Heart left ventricle (tissue), 16 donors: ENCODE data around the gene CCDC92. TPM values are rescaled to one million over a fixed set of nuclear protein-coding genes. Genes with fewer than 3 reads are reported as not detected.

Source experiments
- ATAC-seq, 4 donors: fragments of 200-7000 bp; cut with Tn5 transposase; one replicate each; pipeline ENCODE4 v1.9.1; 2020 to 2022; ENCODE audit warnings: moderate library complexity in 4 of 4, mild to moderate bottlenecking in 3 of 4, moderate number of reproducible peaks in 1 of 4
- DNase-seq, 5 donors: peaks; one replicate each; pipeline ENCODE4 v3.0.0-alpha.2; 2020
- H3K27ac ChIP-seq, 12 donors: fragments of 200-600 bp; sonication (generic) in 4 of 12; one replicate each; pipeline versions ENCODE4 v1.5.0 to v1.8.0; 2016 to 2022; ENCODE audit warnings: mild to moderate bottlenecking in 2 of 12
- H3K27me3 ChIP-seq, 9 donors: fragments of 200-600 bp; sonication (generic) in 2 of 9; one replicate each; pipeline versions ENCODE4 v1.5.1 to v1.8.0; 2016 to 2022; ENCODE audit warnings: mild to moderate bottlenecking in 3 of 9
- H3K36me3 ChIP-seq, 9 donors: fragments of 200-600 bp; sonication (generic) in 2 of 9; one replicate each; pipeline versions ENCODE4 v1.5.0 to v1.8.0; 2018 to 2022; ENCODE audit warnings: mild to moderate bottlenecking in 2 of 9
- H3K4me1 ChIP-seq, 12 donors: fragments of 200-600 bp; sonication (generic) in 4 of 12; one replicate each; pipeline versions ENCODE4 v1.5.0 to v1.8.0; 2016 to 2022; ENCODE audit warnings: mild to moderate bottlenecking in 3 of 12
- H3K4me3 ChIP-seq, 12 donors: fragments of 200-600 bp; sonication (generic) in 4 of 12; one replicate each; pipeline versions ENCODE4 v1.5.0 to v1.8.0; 2017 to 2022; ENCODE audit warnings: mild to moderate bottlenecking in 9 of 12, moderate library complexity in 4 of 12
- H3K9me3 ChIP-seq, 12 donors: fragments of 200-600 bp; sonication (generic) in 4 of 12; one replicate each; pipeline versions ENCODE4 v1.5.0 to v1.8.0; 2016 to 2022; ENCODE audit warnings: mild to moderate bottlenecking in 1 of 12
- POLR2A ChIP-seq, 2 donors: fragments of 450-650 bp; IDR thresholded peaks; one replicate each; pipeline ENCODE4 v1.6.1; 2017; ENCODE audit warnings: antibody characterized with exemption in 2 of 2, mild to moderate bottlenecking in 2 of 2, moderate library complexity in 2 of 2
- WGBS, 4 donors: extraction: QIAGEN DNeasy Blood & Tissue Kit in 2 of 4; methylation state at CpG; one replicate each; pipeline versions ENCODE4 v1.1.5 to v1.1.7; 2013 to 2018; 5-methylcytosine and 5-hydroxymethylcytosine counted together
- intact Hi-C, 10 donors: fragments of 100-400 bp; cut with DNase I; formaldehyde crosslinking; loops; one replicate each; pipeline versions ENCODE4 v1.11.1 to v1.14.2; 2022
- polyA plus RNA-seq, 2 donors: library from polyadenylated mRNA; stranded (reverse); fragments of 200-250 nt; gene quantifications; one replicate each; pipeline ENCODE4 v1.2.3, GENCODE V29; 2013
- total RNA-seq, 9 donors: library from RNA; depleted of rRNA in 2 of 9; stranded (reverse); fragments of >200 nt in 2 of 9; fragmentation: NEBNext Ultra II Directional in 3 of 9; extraction: Animal tissue kit (Norgen Biotek cat#: 25700) in 3 of 9; gene quantifications; one replicate each; pipeline versions ENCODE4 v1.1.0 to v1.2.4, GENCODE V29; 2016 to 2023
- TF ChIP-seq, protein P1 (sequence below), 12 donors: fragments of 200-600 bp; sonication (generic) in 4 of 12; IDR thresholded peaks; one replicate each; pipeline versions ENCODE4 v1.5.0 to v1.8.0; 2018 to 2022; ENCODE audit warnings: antibody characterized with exemption in 12 of 12, mild to moderate bottlenecking in 5 of 12
- donor health status: ischemic (EF 13 %, LVEDD 7.1; RV severe dilation, severe dysfunction).
- donor health status: healthy with polysubstance abuse.
- donor health status: DM: no; HTN: yes; CAD: no.
- donor health status: DM: no; HTN: no; CAD: no.
- donor health status: ischemic (EF 25% LVEDD 6.9; RV normal size, moderate dysfunction).
- donor health status: ischemic (EF 25% LVEDD 5.7; RV mildly dilated, moderate dysfunction).
- donor health status: healthy.
- donor health status: DM: yes; HTN: yes; CAD: no.
- donor health status: ischemic (EF 35%, LVEDD 5.7; RV mildly dilated, moderate dysfunction).
- donor health status: nonischemic (EF 11% LVEDD 7.7; RV severe dilation, severe dysfunction).
- donor health status: DM: yes; HTN: yes; CAD: no.
- donor health status: PGD.
- donor health status: ischemic (EF 29% LVEDD 5.4; RV normal size, mild dysfunction).
- donor health status: nonischemic (EF 23%, LVEDD 6.1; RV moderate dilation, normal function).

Gene CCDC92
- total and polyA plus RNA-seq, 11 donors, result 37.8 to 86.1 (median 58.1) TPM

GRCh38 chr12:123934829-123935228 is 37.8 kb downstream of the CCDC92 start:
- Histone ChIP-seq H3K27ac (no peak overlapping the region), H3K36me3 (peaks cover 0 to 41% (median 27%) of the 10 kb centered on the region in 9 donors), H3K9me3 (no peaks in the 10 kb centered on the region), H3K4me1 (peaks cover 0 to 17% (median 0%) of the 10 kb centered on the region in 12 donors), H3K4me3 (no peak overlapping the region), H3K27me3 (no peaks in the 10 kb centered on the region)
- 77 to 84% (median 82%) methylated on average over 9 of the region's 9 CpGs for WGBS, 4 donors
- TF ChIP-seq POLR2A (IDR thresholded peaks at IDR 0.05), result no peak
- TF ChIP-seq, protein P1, sequence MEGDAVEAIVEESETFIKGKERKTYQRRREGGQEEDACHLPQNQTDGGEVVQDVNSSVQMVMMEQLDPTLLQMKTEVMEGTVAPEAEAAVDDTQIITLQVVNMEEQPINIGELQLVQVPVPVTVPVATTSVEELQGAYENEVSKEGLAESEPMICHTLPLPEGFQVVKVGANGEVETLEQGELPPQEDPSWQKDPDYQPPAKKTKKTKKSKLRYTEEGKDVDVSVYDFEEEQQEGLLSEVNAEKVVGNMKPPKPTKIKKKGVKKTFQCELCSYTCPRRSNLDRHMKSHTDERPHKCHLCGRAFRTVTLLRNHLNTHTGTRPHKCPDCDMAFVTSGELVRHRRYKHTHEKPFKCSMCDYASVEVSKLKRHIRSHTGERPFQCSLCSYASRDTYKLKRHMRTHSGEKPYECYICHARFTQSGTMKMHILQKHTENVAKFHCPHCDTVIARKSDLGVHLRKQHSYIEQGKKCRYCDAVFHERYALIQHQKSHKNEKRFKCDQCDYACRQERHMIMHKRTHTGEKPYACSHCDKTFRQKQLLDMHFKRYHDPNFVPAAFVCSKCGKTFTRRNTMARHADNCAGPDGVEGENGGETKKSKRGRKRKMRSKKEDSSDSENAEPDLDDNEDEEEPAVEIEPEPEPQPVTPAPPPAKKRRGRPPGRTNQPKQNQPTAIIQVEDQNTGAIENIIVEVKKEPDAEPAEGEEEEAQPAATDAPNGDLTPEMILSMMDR (IDR thresholded peaks at IDR 0.05), result no peak
- intact Hi-C loops, result no loop called here
- DNase-seq (no peak), ATAC-seq (no peak)

GRCh38 chr12:123934016-123934620 is 38.5 kb downstream of the CCDC92 start:
- peaks cover 0 to 34% (median 20%) of the 10 kb centered on the region in 9 donors for H3K36me3 ChIP-seq

GRCh38 chr12:123933214-123933613 is 39.4 kb downstream of the CCDC92 start:
- H3K4me1 ChIP-seq, result peaks cover 0 to 10% (median 0%) of the 10 kb centered on the region in 12 donors
- TF ChIP-seq, protein P1 (IDR thresholded peaks at IDR 0.05), result no peak
- no peak for TF ChIP-seq POLR2A (IDR thresholded peaks at IDR 0.05)
- ATAC-seq (no peak), DNase-seq (no peak)
- no peaks in the 10 kb centered on the region for H3K27me3 ChIP-seq
- peaks cover 0 to 32% (median 19%) of the 10 kb centered on the region in 9 donors for H3K36me3 ChIP-seq
- 93 to 96% (median 94%) methylated on average over 14 of the region's 14 CpGs for WGBS, 4 donors
- H3K4me3 ChIP-seq, result no peak overlapping the region
- no peak overlapping the region for H3K27ac ChIP-seq
- intact Hi-C loops, result no loop called here
- H3K9me3 ChIP-seq, result no peaks in the 10 kb centered on the region

More at GRCh38 chr12:123934016-123934620, 38.5 kb downstream of the CCDC92 start:
- DNase-seq (no peak), ATAC-seq (peak in 1 of 4 donors; percentile 6)
- no peak overlapping the region for H3K4me3 ChIP-seq
- 87 to 95% (median 89%) methylated on average over 6 to 11 of the region's 11 CpGs for WGBS, 4 donors
- no peaks in the 10 kb centered on the region for H3K9me3 ChIP-seq
- no peaks in the 10 kb centered on the region for H3K27me3 ChIP-seq
- intact Hi-C loops, result no loop called here
- H3K27ac ChIP-seq, result no peak overlapping the region
- peaks cover 0 to 17% (median 0%) of the 10 kb centered on the region in 12 donors for H3K4me1 ChIP-seq
- no peak for TF ChIP-seq POLR2A (IDR thresholded peaks at IDR 0.05)
- TF ChIP-seq, protein P1 (IDR thresholded peaks at IDR 0.05), result no peak

GRCh38 chr12:123931686-123932321 is 40.8 kb downstream of the CCDC92 start:
- Histone ChIP-seq H3K9me3 (no peaks in the 10 kb centered on the region), H3K36me3 (peaks cover 0 to 19% (median 12%) of the 10 kb centered on the region in 9 donors), H3K27ac (no peak overlapping the region), H3K4me1 (no peaks in the 10 kb centered on the region), H3K27me3 (no peaks in the 10 kb centered on the region), H3K4me3 (no peak overlapping the region)
- no peak for ATAC-seq
- no peak for TF ChIP-seq POLR2A (IDR thresholded peaks at IDR 0.05)
- TF ChIP-seq, protein P1 (IDR thresholded peaks at IDR 0.05), result no peak
- intact Hi-C loops, result no loop called here
- no peak for DNase-seq
- 73 to 88% (median 83%) methylated on average over 14 of the region's 14 CpGs for WGBS, 4 donors
